ENCODE measurements around the gene TRERF1.

DNA sequence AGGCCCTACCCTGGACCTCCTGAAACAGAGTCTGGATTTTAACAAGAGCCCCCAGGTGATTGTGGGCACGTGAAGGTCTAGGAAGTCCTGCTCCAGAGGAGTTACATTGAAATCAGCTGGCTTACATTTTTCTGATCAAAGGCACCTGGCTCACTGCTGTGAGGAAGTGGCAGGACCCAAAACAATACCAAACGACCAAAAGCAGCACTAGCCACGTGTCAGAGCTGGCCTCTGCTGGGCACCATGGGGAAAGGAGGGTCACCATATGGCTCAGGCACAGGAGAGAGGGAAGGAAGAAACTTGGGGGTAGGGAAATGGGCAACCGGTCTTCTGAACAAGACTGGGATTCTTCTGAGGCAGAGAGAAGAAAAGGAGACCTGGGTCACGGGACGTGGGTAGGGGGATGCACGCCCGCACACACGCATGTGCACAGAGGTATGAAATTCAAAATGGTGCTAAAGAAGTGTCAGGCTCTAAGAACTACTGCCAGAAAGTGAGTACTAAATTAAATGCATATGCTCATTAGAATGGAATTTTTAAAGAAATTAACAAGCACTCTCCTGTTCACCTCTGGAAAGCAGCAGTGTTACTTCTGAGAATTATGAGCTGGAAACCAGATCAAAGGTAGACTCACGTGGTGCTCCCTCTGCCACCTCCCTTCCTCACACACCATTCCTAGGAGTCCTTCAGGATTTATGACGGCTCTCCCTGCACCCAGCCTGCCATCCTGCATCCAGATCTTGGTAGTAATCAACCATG is 113.6 kb downstream of the TRERF1 start:
- TF ChIP-seq, protein P1, sequence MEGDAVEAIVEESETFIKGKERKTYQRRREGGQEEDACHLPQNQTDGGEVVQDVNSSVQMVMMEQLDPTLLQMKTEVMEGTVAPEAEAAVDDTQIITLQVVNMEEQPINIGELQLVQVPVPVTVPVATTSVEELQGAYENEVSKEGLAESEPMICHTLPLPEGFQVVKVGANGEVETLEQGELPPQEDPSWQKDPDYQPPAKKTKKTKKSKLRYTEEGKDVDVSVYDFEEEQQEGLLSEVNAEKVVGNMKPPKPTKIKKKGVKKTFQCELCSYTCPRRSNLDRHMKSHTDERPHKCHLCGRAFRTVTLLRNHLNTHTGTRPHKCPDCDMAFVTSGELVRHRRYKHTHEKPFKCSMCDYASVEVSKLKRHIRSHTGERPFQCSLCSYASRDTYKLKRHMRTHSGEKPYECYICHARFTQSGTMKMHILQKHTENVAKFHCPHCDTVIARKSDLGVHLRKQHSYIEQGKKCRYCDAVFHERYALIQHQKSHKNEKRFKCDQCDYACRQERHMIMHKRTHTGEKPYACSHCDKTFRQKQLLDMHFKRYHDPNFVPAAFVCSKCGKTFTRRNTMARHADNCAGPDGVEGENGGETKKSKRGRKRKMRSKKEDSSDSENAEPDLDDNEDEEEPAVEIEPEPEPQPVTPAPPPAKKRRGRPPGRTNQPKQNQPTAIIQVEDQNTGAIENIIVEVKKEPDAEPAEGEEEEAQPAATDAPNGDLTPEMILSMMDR (IDR thresholded peaks at IDR 0.05): no peak
- TF ChIP-seq POLR2A (IDR thresholded peaks at IDR 0.05): no peak
